Fibroblast of mammary gland (primary cell): ENCODE data around the gene STAB1.

Source experiments
- DNase-seq: peaks from one replicate; pipeline ENCODE4 v3.0.0-alpha.2; 2010; ENCODE audit warnings: low read depth
- H3K4me3 ChIP-seq: 2 replicates; pipeline ENCODE4 v1.5.1; 2011; ENCODE audit warnings: low read depth, mild to moderate bottlenecking, low read length, moderate library complexity; ENCODE audit not compliant: control insufficient read depth
- CTCF ChIP-seq: conservative IDR thresholded peaks from 2 replicates; pipeline ENCODE4 v1.5.1; 2011; ENCODE audit warnings: low read depth, low read length, inconsistent platforms; ENCODE audit not compliant: control insufficient read depth, insufficient read depth

Gene STAB1

GRCh38 chr3:52455283-52456168, 39.6 kb upstream of the STAB1 start, which contains the start of gene NISCH:
TSS of gene NISCH (plus strand) at chr3:52455604. CDS start at chr3:52455642, 38 bp downstream.
- peak within 1 kb of the TSS; percentile 86 for H3K4me3 ChIP-seq
- no peak for TF ChIP-seq CTCF
- DNase-seq = peak; percentile 57

DNA sequence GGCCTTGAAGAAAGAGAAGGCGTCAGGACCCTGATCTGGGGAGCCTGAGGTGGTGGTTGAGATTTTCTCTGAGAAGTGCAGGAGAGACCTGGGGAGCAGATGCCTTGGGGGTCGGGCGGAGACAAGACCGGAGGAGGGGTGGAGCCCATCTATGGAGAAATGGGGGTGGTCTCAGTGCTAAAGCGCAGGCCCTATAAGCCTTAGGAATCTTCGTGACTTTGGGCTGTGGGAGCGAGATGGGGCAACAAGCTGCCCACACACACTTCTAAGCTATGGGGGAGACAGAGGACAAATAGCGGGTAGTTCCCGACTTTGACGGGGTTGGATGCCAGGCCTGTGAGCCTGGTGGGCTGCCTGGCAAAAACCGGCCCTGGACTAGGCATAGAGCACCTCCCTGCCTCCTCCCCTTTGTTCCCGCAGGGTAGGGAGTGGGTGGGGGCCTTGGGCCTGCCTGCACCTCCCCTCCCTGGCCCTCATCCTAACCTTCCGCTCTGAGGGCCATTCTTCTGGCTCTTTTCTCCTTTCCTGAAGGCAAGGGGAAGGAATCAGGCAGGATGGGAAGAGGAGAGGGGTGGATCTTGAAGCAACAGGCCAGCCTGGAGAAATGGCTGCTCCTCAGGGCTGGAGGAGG, 38.9 kb upstream of the STAB1 start:
- peak overlapping the region; percentile 86 for H3K4me3 ChIP-seq
- DNase-seq = peak; percentile 28
- TF ChIP-seq CTCF = no peak

DNA sequence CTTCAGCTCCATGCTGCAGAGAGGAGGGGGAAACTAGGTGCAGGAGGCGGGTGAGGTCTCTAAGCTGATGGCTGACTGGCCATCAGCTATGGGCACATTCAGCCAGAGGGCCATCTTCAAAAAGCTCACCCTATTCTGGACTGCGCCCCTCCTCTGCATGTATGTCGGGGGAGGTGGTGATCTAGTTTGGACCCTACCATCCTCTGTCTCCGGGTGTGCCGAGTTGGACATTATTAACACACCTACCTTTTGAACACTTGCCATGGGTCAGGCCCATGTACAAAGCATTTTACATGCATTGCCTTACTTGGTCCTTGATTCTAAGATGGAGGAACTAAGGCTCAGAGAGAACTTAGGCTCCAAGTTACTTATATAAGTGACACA, 38.3 kb upstream of the STAB1 start:
- no peak for DNase-seq
- no peak for TF ChIP-seq CTCF
- peak overlapping the region; percentile 86 for H3K4me3 ChIP-seq

DNA sequence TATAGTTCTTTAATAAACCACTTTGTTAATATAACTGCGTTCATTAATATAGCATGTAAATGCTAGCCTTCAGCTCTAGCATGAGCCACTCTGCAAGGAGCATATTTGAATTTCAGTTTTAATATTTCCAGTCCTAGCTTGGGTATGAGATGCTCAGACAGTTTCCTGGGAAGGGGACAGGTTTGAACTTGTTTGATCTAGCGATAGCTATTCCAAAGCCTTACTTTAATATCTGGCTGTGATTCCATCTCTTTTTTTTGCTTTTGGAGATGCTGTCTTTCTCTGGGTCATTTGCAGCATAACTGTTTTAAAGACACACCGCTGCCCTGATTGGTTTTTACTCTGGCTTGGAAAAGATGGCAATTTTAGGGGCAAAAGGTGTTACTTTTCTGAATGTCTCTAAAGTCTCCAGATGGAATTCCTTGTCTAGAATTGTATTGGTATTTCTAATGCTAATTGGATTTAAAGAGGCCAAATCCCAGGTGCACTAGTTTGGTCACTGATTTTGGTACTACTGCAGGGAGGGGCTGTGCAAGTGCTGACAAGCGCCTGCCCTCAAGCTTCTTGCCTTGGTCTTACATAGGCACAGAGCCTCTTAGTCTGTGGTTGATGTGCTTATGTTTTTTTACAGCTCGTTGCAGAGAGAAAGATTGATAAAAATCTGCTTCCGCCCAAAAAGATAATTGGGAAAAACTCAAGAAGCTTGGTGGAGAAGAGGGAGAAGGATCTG, 36.9 kb upstream of the STAB1 start:
- TF ChIP-seq CTCF = no peak

DNA sequence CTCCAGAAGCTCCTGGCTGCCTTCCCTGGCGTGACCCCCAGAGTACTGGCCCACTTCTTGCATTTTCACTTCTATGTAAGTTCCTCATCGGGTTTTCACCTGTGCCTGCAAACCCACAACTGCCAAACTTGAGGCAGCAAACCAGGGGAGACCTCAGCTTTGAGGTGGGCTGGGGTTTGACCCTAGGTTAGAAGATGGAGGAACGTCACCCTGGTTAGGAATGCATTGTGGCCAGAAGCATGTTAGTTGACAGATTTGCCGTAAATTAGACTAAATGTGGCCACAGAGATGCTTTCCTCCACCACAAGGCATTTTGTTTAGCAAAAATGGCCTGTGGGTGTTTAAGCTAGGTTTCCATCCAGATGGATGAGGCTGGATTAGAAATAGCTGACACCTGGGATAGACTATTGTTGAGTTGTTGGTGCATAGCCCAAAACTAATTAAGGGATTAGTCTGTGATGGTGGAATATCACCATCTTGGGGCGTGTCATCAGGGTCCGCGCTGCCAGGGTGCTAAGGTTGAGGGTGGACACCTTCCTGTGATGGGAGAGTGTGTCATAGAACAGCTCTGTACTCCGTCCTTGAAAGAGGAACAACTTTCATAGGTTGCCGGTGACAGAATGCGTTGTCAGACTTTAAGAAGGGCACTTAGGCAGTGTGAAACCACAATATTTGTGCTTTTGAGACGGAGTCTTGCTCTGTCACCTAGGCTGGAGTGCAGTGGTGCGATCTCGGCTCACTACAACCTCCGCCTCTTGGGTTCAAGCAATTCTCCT, 36.2 kb upstream of the STAB1 start:
- no peak overlapping the region for H3K4me3 ChIP-seq
- DNase-seq = no peak

More for the DNA sequence above, 36.9 kb upstream of the STAB1 start:
- no peak for DNase-seq
- no peak overlapping the region for H3K4me3 ChIP-seq

More for the DNA sequence above, 36.2 kb upstream of the STAB1 start:
- no peak for TF ChIP-seq CTCF
